RKO (cell line): ENCODE measurements around the gene APP.
"Not testable (repeated sequence)": the region's sequence is repeated elsewhere in the genome, so short reads cannot be mapped to it uniquely, and the experiment has no call there.

Source experiments
- DNase-seq: peaks from one replicate; pipeline ENCODE4 v3.0.0-alpha.2; 2016; ENCODE audit warnings: low spot score

The APP gene

DNA sequence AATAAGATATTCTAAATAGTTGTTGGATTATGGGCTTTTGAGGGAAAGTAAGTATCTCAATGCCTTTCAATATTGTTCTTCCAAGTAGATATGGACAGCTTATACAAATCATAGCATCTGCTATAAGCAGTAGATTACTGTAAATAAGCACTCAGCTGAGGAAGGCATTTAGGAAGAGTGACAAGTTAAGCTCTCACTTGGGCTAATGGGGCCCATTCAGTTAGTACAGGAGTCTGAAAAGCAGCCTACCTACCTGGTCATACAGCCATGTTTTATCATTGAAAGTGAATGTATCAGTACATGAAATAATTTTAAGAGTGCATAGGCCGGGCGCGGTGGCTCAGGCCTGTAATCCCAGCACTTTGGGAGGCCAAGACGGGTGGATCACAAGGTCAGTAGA lies 73.1 kb downstream of the APP start:
- DNase-seq: no peak

DNA sequence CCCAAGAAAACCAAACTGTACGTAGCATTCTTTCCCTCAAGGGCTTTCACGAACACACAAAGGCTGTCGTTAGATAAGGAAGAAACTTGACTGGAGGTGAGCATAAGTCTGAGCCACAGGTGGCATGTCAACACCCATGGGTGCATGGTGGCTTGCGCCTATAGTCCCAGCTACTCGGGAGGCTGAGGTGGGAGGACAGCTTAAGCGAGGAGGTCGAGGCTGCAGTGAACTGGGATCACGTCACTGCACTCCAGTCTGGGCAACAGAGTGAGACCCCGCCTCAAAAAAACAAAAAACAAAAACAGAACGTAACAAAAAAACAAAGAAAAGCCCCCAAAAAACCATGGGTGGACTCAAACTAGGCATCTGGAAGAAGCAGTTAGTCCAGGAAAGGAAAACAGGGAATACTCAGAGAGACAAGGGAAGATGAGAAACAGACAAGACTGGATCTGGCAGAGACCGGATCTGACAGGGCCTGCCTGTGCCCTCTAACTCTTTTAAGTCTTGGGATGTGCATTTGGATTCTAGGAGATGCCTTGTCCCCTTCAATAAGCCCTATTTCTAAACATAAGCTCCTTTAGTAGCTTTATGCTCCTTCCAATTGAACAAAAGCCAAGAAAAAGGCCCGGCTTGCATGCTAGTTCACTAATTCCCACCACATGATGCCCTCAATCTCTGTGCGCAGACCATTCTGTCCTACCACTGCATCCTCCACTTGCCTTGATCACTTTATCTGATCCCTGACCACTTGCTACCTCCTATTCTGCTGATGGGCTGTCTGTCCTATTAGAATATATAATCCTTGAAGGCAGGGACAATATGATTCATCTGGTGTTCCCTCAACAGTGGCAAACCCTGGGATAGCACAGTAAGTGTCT lies 73.8 kb downstream of the APP start:
- DNase-seq: no peak

DNA sequence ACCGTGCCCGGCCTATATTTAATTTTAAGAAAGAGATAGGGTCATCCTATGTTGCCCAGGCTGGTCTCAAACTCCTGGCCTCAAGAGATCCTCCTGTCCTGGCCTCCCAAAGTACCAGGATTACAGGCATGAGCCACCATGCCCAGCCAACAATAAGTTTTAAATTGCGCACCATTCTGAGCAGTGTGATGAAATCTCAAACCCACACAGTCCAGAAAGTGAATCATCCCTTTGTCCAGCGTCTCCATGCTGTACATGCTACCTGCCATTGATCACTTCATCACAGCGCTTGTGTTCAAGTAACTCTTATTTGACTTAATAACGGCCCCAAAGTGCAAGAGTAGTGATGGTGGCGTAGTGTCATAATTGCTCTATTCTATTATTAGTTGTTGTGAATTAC lies 75.4 kb downstream of the APP start:
- no peak for DNase-seq

DNA sequence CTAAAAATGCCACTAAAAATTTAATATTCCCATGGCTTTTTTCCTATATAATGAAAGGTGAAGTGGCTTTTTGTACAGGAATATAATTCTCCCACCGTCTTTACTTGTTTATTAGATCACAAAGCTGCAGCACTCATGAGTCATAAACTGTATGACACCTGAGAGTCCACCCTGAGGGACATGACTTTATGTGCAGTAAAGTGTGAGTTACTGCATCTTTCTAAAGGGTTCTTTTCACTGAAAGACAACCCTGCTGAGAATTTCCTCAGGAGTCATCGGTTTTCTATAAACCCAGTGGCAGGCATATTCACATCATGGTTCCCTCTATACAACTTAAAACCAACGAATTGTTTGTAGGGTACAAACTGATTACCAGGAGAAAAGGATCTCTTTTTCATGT lies 77.4 kb downstream of the APP start:
- DNase-seq: peak; percentile 38

DNA sequence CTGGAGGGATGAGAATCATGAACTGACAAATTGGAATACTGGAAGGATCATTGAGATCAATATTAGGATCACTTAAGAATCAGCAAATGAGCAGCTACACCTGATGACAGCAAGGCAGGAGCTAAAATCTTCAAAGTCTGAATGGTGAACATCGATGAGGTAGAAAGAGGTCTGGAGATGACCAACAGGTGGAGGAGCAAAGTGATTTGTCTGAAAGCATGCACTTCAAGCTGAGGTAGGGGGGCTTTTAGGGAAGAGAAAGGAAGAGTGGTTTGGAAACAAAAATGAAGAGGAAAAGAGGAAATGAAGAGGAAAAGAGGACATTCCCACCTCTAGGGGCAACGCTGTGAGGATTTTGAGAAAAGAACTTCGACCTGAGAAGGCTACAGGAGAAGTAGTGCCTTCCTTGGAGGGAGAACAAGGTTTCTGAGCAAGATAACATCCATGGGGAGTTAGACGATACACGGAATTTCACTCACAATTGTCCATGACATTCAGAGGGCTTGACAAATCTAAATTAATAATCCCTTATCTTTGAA lies 79.0 kb downstream of the APP start:
- no peak for DNase-seq

DNA sequence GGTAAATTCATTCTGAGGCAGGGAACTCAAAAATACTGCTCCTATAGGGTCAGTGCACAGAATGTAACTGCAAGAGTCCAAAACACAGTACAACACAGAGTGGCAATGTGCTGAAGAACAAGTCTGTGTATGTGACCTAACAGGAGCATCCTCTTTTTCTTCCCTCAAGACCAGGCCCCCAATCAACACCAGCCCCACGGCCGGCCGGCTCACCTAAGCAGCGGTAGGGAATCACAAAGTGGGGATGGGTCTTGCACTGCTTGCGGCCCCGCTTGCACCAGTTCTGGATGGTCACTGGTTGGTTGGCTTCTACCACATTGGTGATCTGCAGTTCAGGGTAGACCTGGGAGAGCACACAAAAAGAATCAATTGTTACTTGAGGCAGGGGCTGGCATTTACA lies 80.8 kb downstream of the APP start:
- DNase-seq: no peak

DNA sequence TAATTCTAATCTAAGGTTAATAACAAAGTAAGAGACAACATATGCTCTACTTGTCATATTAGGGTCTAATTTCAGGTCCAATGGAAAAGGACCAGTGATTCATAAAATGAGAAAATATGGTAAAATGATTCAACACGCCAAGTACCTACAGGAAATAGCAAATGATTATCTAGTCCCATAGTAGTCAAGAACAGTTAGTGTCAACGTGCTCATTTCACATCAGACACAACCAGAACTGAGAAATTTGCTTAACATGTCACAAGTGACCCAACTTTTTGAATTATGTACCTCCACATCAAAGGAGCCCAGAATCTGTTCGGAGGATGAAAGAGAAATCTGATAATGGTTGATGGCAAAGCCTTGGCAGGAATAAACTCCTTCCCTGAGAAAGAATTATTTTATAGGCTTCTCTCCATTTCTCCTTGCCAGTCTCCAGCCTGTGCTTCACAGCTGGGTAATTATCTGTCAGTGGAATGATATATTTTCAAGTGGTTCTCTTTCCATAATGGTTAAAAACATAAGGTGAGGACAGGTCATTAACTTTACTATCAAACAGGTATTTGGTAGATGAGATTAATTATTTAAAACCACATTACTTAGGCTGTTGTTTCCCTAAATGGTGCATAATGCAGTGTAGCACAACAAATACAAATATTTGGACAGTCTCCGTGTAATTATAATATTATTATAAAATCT lies 83.2 kb downstream of the APP start:
- DNase-seq: no peak

DNA sequence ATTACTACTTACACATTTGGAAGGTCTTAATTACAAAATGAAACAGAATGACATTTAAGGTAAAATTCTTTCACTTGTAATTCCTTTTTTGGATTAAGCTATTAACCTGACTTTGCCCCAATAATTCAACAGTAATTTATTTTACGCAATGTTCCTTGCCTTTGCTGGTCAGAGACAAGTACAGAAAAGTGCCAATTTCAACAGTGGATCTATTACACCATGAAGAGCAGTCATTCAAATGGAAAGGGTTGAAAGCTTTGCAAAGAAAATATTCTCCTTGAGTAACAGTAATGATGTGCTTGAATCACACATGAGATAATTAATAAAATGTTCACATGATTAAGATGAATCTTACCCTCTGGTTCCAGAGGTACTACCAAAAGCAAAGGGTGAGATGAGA lies 84.7 kb downstream of the APP start:
- DNase-seq: no peak

DNA sequence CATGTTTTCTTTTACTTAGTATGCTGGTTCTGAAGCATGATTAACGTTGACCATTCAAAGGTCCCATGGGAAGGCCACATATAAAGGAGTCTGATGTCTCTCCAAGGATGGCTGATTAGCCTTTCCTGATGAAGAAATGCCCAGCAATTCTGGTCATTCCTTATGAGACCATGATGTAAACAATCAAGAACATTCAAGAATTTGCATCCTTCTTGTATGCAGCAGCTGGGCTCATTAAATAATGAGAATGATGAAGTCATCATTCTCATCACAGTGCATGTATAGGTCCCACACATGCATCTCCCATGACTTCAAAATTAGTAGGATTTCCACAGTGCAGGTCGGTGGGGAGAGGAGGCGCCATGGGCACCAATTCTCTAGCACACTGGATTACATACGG lies 85.4 kb downstream of the APP start:
- DNase-seq: no peak

DNA sequence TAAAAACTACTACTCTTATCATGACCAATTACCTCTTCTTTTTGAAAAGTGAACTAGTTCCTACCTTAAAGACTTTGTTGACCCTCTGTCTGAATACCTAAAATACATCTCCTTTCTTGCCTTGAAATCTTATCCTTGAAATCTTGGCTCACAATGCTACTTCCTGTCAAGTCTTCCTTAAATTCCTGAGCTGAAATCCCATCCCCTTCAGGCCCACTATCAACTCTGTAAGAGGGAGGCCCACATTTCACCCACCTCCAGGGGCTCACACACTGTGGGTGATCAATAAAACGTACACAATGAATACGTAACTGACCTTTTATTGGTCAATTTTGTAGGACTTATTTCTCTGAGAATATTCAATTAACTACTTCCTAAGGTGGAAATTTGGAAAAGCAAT lies 88.0 kb downstream of the APP start:
- DNase-seq: no peak

DNA sequence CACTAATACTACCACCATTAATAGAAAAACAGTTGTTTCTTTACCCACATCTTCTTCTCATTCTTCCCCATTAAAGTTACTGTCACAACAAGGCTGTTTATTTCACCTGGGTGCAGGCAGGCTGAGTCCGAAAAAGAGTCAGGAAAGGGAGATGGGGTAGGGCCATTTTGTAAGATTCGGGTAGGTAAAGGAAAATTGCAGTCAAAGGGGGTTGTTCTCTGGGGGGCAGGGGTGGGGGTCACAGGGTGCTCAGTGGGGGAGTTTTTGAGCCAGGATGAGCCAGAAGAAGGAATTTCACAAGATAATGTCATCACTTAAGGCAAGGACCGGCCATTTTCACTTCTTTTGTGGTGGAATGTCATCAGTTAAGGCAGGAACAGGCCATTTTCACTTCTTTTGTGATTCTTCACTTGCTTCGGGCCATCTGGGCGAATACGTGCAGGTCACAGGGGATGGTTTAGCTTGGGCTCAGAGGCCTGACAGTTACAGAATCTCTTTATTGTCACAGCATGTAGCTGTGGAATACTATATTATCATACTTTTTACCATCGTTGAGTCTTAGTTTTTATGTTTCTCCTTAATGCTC lies 89.3 kb downstream of the APP start:
- DNase-seq: not testable (repeated sequence)

DNA sequence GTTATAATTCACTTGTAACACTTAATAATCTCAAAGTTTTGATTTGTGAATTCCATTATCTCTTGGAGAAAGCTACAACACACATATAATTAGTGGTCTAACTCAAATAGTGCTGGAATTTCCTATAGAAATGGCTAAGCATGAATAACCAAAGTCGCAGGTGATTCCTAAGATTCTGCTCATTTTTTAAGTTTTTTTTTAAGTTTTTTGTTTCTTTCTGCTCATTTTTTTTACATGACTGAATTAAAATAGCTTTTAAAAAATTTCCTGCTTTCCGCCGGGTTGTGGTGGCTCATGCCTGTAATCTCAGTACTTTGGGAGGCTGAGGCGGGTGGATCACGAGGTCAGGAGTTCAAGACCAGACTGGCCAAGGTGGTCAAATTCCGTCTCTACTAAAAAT lies 90.4 kb downstream of the APP start:
- no peak for DNase-seq

DNA sequence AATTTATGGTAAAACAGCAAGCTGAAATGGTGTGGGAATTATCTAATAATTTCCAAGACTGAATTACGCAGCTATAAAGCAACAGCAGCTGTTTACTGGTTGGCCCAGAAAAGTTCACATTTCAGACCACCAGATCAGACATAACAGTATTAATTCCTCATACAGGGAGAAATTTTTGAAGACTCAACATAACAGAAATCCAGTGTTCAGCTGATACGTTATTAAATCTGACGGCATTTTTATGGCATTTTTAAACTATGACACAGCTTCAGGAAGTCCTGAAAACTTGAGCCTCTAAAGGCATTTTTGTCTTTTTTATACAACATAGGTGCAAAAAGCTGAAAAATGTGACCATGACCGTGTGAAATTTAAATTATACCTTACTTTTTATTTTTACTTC lies 91.2 kb downstream of the APP start:
- no peak for DNase-seq

DNA sequence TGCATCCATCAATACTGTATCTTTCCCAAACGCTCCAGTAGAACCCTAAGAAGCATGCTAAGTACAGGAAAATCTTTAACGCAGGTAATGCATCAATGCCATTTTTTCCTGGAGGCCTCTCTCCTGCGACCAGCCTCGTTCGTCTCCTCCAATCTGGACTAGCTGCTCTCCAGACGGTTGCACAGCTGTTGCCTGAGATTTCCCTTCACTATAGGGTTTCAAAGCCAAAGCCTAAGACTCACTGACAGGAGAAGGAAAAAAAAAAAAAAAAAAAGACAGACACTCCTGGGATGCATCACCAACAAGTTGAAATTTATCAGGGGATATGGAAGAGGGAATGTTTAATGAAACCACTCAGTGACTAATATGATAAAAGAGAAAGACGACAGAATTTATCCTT lies 93.0 kb downstream of the APP start:
- DNase-seq: no peak

DNA sequence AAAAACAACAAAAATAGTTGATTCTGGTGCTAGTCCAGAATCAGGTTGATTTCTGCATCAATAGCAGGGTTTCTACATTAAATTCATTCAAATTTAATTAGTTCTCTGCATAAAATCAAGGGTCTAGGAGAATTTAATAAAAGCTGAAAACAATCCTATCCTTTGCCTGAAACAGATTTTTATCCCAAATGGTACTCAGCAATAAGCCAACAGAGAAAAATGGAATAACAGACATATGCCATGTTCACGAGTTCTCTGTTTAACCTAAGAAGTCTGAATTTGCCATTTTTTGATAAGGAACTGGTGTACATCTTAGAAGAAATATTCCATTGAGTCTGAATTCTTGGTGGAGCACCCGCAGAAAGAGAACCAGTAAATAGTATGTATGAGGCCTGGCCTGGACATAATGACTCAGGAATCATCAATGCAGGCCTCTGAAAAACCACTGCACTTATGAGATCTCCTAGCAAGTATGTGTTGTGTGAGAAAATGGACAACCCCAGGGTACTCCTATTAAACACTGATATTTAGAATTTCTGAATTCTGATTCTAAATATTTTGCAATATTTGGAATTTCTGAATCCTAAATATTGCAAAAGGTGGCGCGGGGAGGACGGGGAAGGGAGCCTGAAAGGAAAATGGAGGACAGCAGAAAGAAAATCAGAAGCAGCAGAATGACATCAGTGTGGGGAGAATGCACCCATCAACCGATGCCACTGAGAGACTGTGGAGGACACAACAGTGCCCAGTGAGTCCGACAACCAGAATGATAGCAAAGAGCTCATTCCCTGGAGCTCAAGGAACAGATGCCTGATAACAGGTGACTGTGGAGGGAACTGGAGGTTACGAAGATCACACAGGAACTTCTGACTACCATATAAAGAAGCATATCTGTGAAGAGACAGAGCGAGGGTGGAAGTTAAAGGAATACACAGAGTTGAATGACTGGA lies 97.6 kb downstream of the APP start:
- DNase-seq: no peak

DNA sequence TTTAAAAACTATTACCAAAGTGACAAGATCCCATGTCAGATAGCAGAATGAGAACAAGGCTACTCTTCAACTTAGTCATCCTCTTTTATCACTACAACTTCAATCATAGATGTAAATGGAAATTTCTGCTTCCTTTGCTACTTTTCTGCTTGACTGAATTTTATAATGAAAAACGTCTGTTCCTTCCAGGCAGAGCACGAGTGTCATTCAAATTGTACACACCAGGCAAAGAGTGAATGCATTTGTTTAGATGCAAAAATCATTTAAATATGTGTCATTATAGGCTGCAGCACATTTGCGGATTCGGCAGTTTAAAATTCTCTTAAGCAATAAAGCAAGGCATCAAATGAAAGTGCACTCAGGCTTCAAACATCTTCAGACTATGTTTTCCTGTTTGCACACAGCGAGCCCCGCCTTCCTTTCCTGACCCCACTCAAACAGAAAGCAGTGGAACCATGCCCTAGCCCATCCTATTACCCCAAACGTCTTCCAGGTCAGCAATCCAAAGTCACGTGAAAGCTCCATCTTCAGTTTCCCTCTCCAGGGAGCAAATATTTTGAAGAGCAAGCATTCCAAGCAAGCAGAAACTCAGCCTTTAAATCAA lies 99.6 kb downstream of the APP start:
- DNase-seq: no peak

DNA sequence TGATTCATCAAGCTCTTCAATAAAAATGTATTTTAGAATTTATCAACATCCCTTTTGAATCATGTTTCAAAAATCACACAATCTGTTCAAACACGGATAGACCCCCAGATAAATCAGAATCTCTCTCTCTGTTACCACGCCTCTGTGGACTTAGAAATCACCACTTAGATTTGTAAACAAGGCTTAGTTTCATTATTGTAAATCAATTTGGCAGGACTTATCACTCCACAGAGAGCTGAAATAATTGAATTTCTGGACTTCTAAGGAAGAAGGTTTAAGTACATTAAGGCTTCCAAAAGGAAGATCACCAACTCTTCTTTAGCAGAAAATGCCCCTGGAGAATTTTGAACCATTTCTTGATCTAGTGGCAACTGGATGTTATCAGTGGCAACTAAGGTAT lies 100.4 kb downstream of the APP start:
- DNase-seq: no peak

DNA sequence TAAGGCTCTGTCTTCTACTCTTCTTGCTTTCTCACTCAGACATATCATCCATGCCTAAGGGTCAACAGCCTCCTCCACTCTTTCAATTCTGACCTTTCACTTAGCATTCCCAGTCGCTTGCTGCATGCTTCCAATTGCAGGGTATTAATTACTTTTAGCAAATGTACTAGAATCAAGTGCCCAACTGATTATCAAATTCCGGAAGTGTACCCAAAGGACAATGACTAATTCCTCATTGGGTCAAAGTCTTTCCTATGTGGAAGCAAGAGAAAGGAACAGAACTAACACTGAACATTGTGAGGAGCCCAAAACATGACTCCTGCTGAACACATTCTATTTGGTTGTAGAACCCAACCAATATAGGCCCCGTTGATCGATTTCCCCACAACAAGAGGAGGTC lies 101.8 kb downstream of the APP start:
- DNase-seq: no peak

DNA sequence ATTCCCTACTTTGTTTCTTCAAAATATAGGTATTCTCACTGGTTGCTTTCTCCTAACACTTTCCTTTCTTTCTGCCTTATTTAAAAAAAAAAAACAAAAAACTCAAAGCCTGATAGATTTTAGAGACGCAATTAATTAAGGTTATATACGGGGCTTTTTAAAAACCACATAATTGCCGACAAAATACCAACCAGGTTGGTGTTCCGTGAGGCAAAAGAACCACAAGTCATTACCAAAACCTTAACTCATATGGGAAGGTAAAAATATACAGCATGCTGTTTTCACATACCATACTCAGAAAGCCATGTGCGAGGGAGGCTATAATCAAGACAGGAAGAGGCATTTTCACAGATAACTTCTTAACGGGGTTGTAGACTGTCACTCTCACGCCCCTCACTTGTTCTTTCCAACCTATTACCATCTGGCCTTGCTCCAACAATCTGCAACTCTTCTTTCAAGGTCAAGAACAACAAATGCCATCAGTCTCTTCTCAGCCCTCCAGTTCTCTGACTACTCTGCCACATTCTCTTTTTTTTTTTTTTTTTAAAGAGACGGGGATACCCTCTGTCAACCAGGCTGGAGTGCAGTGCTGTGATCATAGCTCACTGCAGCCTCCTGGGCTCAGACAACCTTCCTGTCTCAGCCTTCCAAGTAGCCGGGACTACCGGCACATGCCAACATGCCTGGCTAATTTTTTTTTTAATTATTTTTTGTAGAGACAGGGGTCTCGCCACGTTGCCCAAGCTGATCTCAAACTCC lies 102.6 kb downstream of the APP start:
- DNase-seq: no peak

DNA sequence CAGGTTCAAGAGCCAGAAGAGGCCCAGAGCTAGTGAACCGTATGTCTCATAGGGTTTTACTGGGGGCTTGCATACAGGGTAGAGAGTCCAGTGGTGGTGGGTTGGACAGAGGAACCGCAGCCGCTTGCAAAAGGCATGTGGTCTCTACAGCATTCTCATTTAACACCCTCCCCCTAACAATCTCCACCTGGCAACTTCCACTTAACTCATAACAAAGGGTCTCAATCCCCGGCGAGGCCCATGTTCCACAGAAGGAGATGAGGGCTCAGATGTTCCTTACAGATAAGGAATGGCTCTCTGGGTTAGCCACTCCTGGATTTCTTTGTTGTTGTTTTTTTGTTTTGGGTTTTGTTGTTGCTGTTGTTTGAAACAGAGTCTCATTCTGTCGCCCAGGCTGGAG lies 106.1 kb downstream of the APP start:
- DNase-seq: no peak

DNA sequence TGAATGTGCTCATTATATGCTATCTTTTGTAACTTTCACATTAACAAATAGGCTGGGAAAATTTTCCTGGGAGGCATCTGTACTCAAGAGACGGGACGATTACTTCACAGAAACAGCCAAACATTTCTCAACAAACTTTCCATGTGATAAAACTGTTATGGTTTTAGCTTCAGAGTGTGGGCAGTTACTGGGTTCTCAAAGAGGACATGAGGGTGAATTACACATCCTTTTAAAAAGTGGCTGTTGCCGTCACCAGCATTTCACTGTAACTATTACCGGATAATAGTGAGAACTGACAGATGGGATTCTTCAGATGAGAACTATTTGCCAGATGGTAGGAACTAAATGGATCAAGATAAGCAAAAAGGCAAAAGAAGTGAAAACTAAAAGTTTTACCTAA lies 109.1 kb downstream of the APP start:
- DNase-seq: no peak
